SIG-M5 treated with dmso at 0.1 percent for 504 hours (cell line): ENCODE data around the gene COL8A1.
"Not testable (repeated sequence)": the region's sequence is repeated elsewhere in the genome, so short reads cannot be mapped to it uniquely, and the experiment has no call there.

ENCODE experiments used
- DNase-seq: peaks from one replicate; lab custom pipeline; 2025; ENCODE audit not compliant: unreplicated experiment; lab: John Stamatoyannopoulos, UW

The COL8A1 gene

DNA sequence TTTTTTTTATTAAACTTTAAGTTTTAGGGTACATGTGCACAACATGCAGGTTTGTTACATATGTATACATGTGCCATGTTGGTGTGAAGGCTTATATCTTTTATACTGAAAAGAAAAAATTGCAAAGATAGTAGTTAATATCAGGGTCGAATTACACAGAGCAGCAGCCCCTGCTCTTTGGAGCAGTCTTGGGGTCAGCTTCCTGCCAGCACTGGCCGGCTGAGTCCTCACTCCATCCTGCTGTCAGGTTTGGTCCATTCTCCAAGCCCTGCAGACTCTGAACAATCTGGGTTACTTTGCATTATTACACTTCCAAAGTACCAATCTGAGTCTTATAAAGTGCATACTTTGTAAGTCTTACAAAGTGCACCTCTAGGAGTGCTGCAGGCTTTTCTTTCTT, 66.0 kb downstream of the COL8A1 start:
- DNase-seq = no peak

DNA sequence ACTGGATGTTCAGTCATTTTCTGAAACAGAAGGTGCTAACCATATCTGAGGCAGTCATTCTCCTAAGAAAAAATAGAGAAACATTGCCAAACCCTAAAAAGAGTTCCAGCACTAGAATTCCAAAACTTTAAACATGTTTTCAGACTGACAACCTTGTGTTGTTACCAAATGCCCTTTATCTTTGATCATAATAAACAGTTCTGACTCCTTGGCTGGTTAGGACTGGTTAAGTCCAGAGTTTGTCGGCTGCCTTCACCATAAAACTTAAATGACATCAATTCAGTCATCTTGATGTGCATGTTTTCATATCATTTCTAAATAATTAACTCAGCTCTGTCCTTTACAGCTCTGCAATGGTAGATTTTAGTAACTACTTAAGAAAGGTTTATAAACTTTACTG, 68.0 kb downstream of the COL8A1 start:
- DNase-seq = no peak

GRCh38 chr3:99708207-99708745, 69.9 kb downstream of the COL8A1 start:
- no peak for DNase-seq

DNA sequence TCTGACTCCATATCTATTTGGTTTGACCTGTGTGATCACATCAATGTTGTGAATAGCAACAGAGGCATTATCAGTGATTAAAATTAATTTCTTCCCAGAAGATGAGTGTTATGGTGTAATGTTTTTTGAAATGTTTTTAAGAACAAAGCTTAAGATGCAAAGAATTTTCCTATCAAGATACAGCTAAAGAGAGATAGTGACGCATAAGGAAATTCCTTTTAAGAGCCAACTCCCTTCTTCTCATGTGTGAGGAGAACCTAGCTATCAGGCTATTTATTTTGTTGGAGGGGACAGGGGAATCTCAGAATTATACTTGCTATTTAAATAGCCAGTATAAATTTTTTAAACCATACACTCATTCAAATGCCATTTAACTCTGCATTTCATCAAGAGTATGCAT, 71.3 kb downstream of the COL8A1 start:
- DNase-seq = no peak

DNA sequence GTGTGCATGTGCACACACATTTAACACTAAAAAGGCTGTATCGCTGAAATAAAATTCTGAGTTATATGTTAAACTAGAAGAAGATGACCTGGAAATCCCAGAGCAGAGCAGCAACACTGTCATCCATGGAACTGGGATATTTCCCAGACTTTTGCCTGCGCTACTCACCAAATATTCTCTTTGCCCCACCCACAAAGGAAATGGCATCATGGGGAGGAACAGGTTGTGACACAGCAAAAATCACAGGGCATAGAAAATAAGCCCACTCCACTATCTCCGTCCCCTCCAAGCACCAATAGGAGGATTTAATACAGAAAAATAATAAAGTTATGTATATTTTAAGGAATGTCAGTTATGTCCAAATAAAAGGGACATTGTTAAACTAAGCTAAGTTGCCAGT, 71.7 kb downstream of the COL8A1 start:
- DNase-seq = no peak

DNA sequence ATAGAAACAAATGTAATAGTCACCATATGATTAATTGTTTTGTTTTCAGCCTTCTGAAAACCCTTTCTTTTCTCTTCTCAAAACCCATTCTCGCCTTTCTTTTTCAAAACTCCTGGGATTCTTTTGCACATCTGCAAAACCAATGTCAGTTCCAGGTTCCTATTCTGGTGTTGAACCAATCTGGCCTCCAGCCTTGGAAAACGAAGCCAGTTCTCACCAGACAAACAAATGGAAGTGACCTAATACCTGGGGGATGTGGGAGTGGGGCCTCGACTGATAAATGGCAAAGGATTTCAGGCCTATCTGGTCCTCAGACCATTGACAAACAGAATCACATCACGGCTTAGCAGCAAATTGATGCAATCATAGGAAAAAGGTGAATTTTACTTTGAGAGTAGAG, 73.0 kb downstream of the COL8A1 start:
- no peak for DNase-seq

- no peak for DNase-seq
Measured at GRCh38 chr3:99712291-99712954, 74.0 kb downstream of the COL8A1 start.

GRCh38 chr3:99713440-99713839, 75.0 kb downstream of the COL8A1 start:
- DNase-seq = no peak

- no peak for DNase-seq
Measured at GRCh38 chr3:99714146-99714545, 75.8 kb downstream of the COL8A1 start.

DNA sequence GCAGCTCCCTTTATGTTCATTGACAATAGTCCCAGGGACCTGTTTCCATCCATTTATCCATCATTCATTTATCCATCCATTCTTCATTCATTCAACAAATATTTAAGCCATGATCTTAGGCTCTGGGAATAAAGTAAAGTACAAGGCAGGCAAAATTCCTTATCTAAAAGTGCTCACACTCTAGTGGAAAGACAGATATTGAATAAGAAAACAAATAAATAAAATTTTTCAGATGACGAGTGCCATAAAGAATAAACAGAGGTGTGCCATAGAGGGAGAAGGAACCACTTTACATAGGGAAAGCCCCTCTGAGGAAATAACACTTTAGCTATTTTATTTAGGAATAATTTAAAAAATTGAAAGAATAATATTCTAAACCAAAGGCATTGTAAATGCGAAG, 76.2 kb downstream of the COL8A1 start:
- no peak for DNase-seq

GRCh38 chr3:99716463-99716995, 78.1 kb downstream of the COL8A1 start:
- DNase-seq = no peak

GRCh38 chr3:99720985-99721632, 82.7 kb downstream of the COL8A1 start:
- DNase-seq = no peak

DNA sequence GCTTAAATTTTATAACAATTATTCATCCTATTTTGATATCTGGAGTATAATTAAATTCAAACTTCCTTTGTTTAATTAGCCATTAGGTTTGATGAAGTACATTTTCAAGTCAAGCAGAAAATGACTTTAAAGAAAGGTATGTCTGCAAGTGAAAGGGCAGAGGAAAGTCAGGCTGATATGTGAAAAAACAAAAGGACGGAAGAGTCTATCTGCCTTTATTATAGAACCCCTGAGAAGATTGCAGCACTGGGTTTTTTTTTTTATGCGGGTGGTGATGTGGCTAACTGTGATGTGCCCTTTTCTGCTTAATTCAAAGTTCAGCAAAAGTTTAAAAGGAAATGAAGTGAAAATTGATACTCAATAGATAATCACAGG, 83.2 kb downstream of the COL8A1 start:
- no peak for DNase-seq

DNA sequence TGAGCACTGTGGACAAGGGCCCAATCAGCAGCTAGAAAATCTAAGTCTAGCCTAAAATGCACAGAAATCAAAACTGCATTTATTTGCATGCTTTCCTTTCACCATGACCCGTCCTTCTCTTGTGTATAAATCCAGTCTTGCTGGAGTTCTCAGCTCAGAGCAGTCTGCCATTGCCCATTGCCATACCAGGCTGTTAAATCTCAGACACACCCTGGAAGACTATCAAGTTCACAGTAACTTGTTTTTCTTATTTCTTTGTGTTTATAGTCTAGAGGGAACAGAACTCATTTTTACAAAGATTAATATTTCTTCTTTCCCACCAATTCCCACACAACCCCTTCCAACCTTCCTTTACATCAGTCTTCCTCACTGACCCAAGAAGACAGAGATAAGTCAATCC, 85.9 kb downstream of the COL8A1 start:
- DNase-seq = no peak

DNA sequence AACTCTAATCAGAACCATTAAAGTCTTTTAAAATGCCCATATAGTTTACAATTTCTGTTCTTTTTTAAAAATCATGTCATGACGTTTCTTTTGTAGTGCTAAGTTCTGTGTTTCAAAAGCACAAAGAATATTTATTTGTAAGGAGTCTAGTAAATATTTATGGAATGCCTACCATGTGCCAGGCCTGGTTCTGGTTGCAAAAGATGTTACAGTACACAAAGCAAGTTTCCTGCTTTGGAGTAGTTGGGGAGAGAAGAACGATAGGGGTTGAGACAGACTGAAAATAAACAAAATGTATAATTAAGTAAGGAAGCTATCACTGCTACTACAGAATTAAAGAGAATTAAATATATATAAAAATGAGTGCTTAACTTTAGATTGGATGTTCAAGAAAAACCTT, 92.5 kb downstream of the COL8A1 start:
- DNase-seq = no peak

GRCh38 chr3:99731499-99731898, 93.1 kb downstream of the COL8A1 start:
- no peak for DNase-seq

GRCh38 chr3:99740371-99740770, 102.0 kb downstream of the COL8A1 start:
- not testable (repeated sequence) for DNase-seq

DNA sequence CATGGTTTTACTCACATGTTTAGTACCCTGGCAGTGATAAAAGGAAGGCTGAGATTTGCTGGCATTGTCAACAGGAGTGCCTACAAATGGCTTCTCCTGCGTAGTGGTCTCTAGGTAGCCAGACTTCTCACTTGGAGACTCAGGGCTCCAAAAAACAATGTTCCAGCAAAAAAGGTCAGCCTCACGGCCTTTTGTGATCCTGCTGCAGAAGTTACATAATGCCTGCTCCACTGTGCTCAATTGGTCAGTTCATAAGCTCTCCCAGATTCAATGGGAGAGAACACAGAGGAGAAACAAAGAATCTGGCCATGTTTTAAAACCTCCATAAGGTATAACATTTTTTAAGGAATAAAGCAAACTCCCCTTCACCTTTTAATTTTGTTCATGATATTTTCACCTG, 103.2 kb downstream of the COL8A1 start:
- no peak for DNase-seq

- DNase-seq = no peak
Measured at GRCh38 chr3:99747915-99748314, 109.5 kb downstream of the COL8A1 start.

GRCh38 chr3:99751649-99752048, 113.3 kb downstream of the COL8A1 start:
- no peak for DNase-seq

DNA sequence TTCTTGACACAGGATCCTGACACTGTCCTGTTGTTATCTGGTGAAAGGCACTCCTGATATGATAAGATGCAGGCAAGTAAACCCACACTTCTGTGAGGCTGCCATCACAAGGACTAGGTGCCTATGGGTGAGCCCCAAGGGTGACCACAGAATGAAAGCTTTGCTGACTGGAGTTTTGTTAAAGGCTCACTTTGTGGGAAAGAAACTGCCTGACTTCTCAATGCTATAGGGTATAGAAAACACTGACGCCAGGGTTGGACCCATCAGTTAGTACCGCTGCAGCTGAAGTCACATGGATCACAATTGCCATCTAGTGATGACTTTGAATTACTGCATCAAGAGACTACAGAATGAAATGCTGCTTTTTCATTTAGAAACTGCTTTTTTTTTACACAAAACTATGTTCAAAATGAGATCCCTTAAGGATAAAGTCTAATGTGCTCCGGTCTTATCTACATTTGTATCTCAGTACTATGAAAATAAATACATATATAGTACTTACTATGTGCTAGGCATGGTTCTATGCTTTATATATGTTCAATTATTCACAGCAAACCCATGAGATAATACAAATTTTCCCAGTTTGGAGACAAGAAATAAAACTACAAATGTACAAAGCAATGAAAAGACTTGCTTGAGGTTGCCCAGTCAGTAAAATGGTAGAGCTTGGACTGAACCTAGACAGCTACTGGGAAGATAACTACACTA, 115.0 kb downstream of the COL8A1 start:
- peak; percentile 72 for DNase-seq

GRCh38 chr3:99755831-99756230, 117.4 kb downstream of the COL8A1 start:
- DNase-seq = no peak
